ENCODE data around the gene RABEPK. TPM values are rescaled to one million over a fixed set of nuclear protein-coding genes. Genes with fewer than 3 reads are reported as not detected.
A peak's percentile ranks its signal among the peaks of the same experiment; 100 is the strongest.
"Not testable (repeated sequence)": the region's sequence is repeated elsewhere in the genome, so short reads cannot be mapped to it uniquely, and the experiment has no call there.

RABEPK gene
- total RNA-seq, 4 donors from 2014 or later: 12.5 to 23.0 (median 15.0) TPM

GRCh38 chr9:125183561-125183960 lies 16.8 kb upstream of the RABEPK start:
- H3K4me1 ChIP-seq: peaks cover 10 to 49% (median 26%) of the 10 kb centered on the region in 3 donors
- H3K36me3 ChIP-seq: peaks cover 0 to 12% (median 0%) of the 10 kb centered on the region in 3 donors
- no peaks in the 10 kb centered on the region for H3K9me3 ChIP-seq
- no peaks in the 10 kb centered on the region for H3K27me3 ChIP-seq
- peak overlapping the region in 1 of 4 donors; percentile 11 for H3K27ac ChIP-seq
- intact Hi-C loops (cut with DNase I): no loop called here
- 70 to 74% methylated on average over 2 of the region's 2 CpGs for WGBS, 2 donors
- TF ChIP-seq CTCF (IDR thresholded peaks at IDR 0.05) (no peak), POLR2A (IDR thresholded peaks at IDR 0.05) (no peak)
- no peak overlapping the region for H3K4me3 ChIP-seq
- no peak for DNase-seq

- Histone ChIP-seq H3K4me1 (peaks cover 14 to 58% (median 28%) of the 10 kb centered on the region in 3 donors), H3K27me3 (no peaks in the 10 kb centered on the region), H3K4me3 (peak overlapping the region; percentile 83 to 100 (median 90)), H3K9me3 (no peaks in the 10 kb centered on the region), H3K27ac (peak overlapping the region; percentile 94 to 98 (median 96)), H3K36me3 (peaks cover 0 to 8% (median 0%) of the 10 kb centered on the region in 3 donors)
- DNase-seq: no peak
- 0 to 1% methylated on average over 12 to 14 of the region's 26 CpGs for WGBS, 2 donors
- intact Hi-C loops (cut with DNase I): no loop called here
- TF ChIP-seq CTCF (IDR thresholded peaks at IDR 0.05) (no peak), POLR2A (IDR thresholded peaks at IDR 0.05) (no peak)
Measured at GRCh38 chr9:125189011-125189360, 11.4 kb upstream of the RABEPK start.

GRCh38 chr9:125189361-125190289 lies 10.7 kb upstream of the RABEPK start, which contains the start of gene PPP6C:
Gene PPP6C (minus strand): TSS chr9:125189803. CDS start chr9:125189718, 85 bp downstream.
- 0 to 1% methylated on average over 33 to 47 of the region's 82 CpGs for WGBS, 2 donors
- H3K4me1 ChIP-seq: peaks cover 14 to 53% (median 28%) of the 10 kb centered on the region in 3 donors
- peak in 3 of 4 donors; percentile 77 to 85 (median 78) for TF ChIP-seq POLR2A (IDR thresholded peaks at IDR 0.05)
- peak; percentile 55 to 91 (median 72) for TF ChIP-seq CTCF (IDR thresholded peaks at IDR 0.05)

GRCh38 chr9:125190361-125190801 lies 10.0 kb upstream of the RABEPK start:
- H3K36me3 ChIP-seq: no peaks in the 10 kb centered on the region
- WGBS, 2 donors: 40 to 53% methylated on average over 7 to 14 of the region's 14 CpGs
- TF ChIP-seq POLR2A (IDR thresholded peaks at IDR 0.05): no peak
- no peak for TF ChIP-seq CTCF (IDR thresholded peaks at IDR 0.05)

More at GRCh38 chr9:125189361-125190289, 10.7 kb upstream of the RABEPK start, which contains the start of gene PPP6C:
- intact Hi-C loops (cut with DNase I): no loop called here
- peak within 1 kb of the TSS; percentile 83 to 100 (median 90) for H3K4me3 ChIP-seq
- peaks cover 0 to 2% (median 0%) of the 10 kb centered on the region in 3 donors for H3K36me3 ChIP-seq
- H3K27ac ChIP-seq: peak within 1 kb of the TSS; percentile 94 to 98 (median 96)
- DNase-seq: peak; percentile 74
- H3K27me3 ChIP-seq: no peaks in the 10 kb centered on the region
- H3K9me3 ChIP-seq: no peaks in the 10 kb centered on the region

GRCh38 chr9:125194466-125194865 lies 5.9 kb upstream of the RABEPK start:
- H3K27ac ChIP-seq; intact Hi-C loops (cut with DNase I); H3K27me3 ChIP-seq; H3K36me3 ChIP-seq; H3K9me3 ChIP-seq; H3K4me3 ChIP-seq; DNase-seq: not testable (repeated sequence)
- peaks cover 4 to 24% (median 8%) of the 10 kb centered on the region in 3 donors for H3K4me1 ChIP-seq
- WGBS, 2 donors: 74 to 95% methylated on average over 5 of the region's 5 CpGs

More at GRCh38 chr9:125190361-125190801, 10.0 kb upstream of the RABEPK start:
- H3K27ac ChIP-seq: peak overlapping the region; percentile 94 to 98 (median 96)
- no peaks in the 10 kb centered on the region for H3K9me3 ChIP-seq
- H3K4me3 ChIP-seq: peak overlapping the region; percentile 83 to 100 (median 90)
- no peaks in the 10 kb centered on the region for H3K27me3 ChIP-seq
- intact Hi-C loops (cut with DNase I): no loop called here
- DNase-seq: no peak
- peaks cover 14 to 53% (median 28%) of the 10 kb centered on the region in 3 donors for H3K4me1 ChIP-seq

- H3K36me3 ChIP-seq; H3K27me3 ChIP-seq; H3K27ac ChIP-seq; H3K9me3 ChIP-seq; DNase-seq; intact Hi-C loops (cut with DNase I); H3K4me3 ChIP-seq: not testable (repeated sequence)
- peaks cover 2 to 22% (median 5%) of the 10 kb centered on the region in 3 donors for H3K4me1 ChIP-seq
- WGBS, 2 donors: 80 to 100% methylated on average over 1 of the region's 1 CpG
Measured at GRCh38 chr9:125195591-125195990, 4.8 kb upstream of the RABEPK start.
